GM21390 (cell line): ENCODE measurements around the gene GDI1.

ENCODE experiments used
- ATAC-seq: cut with Tn5 transposase; IDR thresholded peaks from one replicate; pipeline ENCODE4 v1.9.1; 2021; ENCODE audit not compliant: unreplicated experiment

Gene GDI1

DNA sequence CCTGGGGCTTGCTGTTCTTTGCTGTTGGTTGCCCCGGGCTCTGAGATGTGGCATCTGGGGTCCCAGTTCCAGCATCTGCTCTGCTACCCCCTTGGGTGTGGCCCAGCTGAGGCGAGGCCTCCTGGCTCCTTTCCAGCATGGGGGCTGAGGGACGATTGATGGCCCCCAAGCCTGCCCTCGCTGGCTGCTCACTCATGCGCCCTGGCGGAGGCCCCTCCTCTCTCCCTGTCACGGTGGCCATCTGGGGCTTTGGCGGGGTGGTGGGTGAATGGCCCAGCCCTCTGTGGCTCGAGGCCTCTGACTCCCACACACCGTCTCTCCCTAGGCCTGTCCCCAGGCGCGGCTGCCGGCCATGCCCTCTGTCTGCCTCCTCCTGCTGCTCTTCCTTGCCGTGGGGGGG, 22.9 kb downstream of the GDI1 start:
- no peak for ATAC-seq

DNA sequence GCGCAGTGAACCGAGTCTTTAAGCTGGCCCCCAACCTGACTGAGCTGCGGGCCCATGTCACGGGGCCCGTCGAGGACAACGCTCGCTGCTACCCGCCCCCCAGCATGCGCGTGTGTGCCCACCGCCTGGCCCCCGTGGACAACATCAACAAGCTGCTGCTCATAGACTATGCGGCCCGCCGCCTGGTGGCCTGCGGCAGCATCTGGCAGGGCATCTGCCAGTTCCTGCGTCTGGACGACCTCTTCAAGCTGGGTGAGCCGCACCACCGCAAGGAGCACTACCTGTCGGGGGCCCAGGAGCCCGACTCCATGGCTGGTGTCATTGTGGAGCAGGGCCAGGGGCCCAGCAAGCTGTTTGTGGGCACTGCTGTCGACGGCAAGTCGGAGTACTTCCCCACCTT, 23.4 kb downstream of the GDI1 start:
- no peak for ATAC-seq

DNA sequence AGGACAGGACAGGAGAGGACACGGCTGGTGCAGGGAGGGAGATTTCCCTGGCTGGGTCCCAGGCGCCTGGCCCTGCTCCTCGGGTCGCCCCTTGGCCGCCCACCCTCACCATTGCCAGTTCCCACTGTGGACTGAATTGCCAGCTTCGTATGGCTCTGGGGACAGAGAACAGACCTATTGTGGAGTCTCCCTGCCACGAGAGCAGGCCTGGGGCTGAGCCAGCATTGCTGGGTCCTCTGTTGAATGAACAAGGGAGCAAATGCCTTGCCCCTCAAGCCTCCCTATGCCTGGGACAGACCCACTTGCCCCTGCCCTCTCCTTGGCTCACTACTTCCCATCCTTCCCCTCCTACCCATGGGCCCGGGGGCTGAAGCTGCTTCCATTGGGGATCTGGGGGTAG, 25.4 kb downstream of the GDI1 start:
- no peak for ATAC-seq

DNA sequence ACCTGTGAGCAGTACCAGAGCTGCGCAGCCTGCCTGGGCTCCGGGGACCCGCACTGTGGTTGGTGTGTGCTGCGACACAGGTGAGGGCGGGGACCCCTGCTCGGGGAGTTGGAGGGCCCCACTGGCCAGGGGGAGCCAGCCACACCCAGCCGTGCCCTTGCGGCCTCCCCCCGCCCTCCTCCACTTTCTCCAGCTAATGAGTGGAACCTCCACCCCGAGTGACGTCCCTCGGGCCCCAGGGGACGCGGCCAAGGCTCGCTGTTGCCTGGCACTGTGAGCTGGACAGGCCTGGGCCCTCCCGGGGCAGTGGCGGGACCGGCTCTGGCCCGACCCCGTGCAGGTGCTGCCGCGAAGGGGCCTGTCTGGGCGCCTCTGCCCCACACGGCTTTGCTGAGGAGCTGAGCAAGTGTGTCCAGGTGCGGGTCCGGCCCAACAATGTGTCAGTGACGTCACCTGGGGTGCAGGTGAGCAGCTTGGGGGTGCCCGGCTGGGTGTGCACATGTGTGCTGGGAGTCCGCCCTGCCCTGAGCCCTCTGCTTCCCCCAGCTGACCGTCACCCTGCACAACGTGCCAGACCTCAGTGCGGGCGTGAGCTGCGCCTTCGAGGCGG, 26.8 kb downstream of the GDI1 start:
- no peak for ATAC-seq

DNA sequence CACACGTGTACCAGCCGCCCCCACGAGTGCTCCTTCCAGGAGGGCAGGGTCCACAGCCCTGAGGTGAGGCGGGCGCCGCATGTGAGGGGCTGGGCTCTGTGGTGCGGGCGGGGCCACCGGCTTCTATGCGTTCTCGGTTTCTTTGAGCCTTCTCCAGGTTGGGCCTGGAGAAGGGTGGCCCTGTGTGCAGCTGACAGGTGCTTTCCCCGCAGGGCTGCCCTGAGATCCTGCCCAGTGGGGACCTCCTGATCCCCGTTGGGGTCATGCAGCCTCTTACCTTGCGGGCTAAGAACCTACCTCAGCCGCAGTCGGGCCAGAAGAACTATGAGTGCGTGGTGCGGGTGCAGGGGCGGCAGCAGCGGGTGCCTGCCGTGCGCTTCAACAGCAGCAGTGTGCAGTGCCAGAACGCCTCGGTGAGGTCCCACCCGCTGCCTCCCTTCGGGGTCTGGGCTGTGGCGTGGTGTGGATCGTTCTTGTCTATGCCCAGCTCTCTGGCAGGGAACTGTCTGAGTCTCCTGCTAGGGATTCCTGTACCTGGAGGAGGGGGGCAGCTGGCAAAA, 27.9 kb downstream of the GDI1 start:
- no peak for ATAC-seq

DNA sequence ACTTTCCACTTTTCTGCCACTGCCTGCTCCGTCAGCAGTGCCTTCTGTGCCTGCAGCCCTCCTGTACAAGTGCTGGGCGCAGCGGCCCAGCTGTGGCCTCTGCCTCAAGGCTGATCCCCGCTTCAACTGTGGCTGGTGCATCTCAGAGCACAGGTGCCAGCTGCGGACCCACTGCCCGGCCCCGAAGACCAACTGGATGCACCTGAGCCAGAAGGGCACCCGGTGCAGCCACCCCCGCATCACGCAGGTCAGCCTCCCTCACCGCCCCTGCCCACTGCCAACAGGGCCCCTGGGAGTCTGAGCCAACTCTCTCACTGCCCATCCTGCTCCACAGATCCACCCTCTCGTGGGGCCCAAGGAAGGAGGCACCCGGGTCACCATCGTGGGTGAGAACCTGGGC, 28.6 kb downstream of the GDI1 start:
- no peak for ATAC-seq

DNA sequence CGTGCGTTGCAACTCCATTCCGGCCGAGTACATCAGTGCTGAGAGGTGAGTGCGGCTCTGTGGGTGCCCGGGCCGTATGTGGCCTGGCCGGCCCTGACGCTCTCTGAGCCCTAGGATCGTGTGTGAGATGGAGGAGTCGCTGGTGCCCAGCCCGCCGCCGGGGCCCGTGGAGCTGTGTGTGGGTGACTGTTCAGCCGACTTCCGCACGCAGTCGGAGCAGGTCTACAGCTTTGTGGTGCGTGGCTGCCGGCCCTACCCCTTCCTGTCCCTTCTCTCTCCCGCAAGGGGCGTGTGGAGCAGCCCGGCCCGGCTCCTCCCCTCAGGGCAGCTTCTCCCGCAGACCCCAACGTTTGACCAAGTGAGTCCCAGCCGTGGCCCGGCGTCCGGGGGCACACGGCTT, 29.1 kb downstream of the GDI1 start:
- ATAC-seq = no peak

DNA sequence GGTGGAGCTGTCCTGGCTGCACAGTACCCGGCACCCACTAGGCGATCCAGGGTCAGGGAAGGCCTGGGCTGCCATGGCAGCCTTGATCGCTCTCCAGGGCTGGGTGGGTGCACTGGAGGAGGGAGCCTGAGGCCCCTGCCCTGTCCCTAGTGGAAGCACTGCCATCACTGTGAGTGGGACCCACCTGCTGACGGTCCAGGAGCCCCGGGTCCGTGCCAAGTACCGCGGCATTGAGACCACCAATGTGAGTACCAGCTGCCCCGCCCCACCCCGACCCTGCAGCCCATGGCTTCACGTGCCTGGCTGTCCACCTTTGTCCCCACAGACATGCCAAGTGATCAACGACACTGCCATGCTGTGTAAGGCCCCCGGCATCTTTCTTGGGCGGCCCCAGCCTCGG, 30.0 kb downstream of the GDI1 start:
- no peak for ATAC-seq

DNA sequence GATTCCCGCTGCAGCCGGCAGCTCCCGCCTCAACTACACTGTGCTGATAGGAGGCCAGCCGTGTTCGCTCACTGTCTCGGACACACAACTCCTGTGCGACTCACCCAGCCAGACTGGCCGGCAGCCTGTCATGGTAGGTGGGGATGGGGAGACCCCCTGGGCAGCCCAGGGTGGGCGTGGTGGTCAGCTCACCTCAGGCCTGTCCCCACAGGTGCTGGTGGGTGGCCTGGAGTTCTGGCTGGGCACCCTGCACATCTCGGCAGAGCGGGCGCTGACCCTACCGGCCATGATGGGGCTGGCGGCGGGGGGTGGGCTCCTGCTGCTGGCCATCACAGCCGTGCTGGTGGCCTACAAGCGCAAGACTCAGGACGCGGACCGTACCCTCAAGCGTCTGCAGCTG, 30.6 kb downstream of the GDI1 start:
- no peak for ATAC-seq

DNA sequence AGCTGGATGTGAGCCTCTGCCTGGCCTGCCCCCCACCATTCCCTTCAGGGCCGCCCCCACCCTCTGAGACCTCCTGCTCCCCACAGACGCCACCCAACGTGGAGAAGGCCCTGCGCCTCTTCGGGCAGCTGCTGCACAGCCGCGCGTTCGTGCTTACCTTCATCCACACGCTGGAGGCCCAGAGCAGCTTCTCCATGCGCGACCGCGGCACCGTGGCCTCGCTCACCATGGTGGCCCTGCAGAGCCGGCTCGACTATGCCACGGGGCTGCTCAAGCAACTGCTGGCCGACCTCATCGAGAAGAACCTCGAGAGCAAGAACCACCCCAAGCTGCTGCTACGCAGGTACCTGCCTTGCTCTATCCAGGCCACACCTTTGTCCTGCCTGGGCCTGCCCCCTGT, 31.3 kb downstream of the GDI1 start:
- ATAC-seq = no peak

DNA sequence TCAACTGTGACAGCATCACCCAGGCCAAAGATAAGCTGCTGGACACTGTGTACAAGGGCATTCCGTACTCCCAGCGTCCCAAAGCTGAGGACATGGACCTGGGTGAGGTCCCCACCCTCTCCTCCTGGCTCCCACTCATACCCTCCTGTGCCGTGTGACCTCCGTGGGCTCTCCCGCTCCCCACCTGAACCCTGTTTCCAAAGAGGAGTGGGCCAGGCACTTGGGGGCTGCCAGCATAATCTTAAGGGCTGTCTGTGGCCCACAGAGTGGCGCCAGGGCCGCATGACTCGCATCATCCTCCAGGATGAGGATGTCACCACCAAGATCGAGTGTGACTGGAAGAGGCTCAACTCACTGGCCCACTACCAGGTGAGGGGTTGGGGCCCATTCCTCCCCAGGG, 32.2 kb downstream of the GDI1 start:
- no peak for ATAC-seq

DNA sequence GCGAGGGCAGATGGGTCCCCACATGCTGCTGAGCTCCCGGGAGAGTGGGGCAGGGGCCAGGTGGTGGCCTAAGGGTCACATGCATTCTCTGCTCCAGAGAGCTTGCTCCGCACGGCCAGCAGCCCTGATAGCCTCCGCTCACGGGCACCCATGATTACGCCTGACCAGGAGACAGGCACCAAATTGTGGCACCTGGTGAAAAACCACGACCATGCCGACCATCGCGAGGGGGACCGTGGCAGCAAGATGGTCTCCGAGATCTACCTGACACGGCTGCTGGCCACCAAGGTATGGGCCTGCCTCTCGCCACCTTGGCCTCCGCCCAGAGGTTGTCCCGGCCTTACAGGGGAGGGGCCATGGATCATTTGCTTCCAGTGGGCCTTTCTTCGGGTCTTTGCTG, 32.9 kb downstream of the GDI1 start:
- ATAC-seq = no peak

DNA sequence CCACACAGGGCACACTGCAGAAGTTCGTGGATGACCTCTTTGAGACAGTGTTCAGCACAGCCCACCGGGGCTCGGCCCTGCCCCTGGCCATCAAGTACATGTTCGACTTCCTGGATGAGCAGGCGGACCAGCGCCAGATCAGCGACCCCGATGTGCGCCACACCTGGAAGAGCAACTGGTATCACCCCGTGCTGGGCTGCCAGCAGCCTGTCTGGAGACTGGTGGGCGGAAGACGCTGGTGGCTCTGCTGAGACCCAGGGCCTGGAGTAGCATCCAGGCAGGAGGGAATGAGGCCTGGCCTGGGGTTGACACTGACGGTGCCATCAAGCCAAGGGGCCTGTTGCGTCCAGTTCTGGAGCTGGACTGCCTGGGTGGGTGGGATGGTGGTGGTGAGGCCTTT, 33.5 kb downstream of the GDI1 start:
- ATAC-seq = no peak

DNA sequence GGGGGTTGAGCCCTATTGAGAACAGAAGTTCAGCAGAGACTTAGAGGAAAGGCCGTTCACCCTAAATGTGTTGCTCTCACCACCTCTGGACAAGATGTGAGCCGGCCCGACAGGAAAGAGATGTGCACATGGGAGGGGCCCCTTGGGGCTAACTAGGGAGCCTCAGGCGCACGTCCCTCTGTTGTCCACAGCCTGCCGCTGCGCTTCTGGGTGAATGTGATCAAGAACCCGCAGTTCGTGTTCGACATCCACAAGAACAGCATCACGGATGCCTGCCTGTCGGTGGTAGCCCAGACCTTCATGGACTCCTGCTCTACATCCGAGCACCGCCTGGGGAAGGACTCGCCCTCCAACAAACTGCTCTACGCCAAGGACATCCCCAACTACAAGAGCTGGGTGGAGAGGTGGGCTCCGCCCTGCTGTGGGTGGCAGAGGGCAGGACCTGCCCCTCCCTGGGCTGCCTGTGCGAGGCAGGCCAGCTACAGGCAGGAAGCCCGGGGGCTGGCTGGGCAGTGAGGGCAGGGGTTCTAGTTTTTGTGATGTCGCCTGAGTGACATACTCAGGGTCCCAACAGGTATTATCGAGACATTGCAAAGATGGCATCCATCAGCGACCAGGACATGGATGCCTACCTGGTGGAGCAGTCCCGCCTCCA, 34.1 kb downstream of the GDI1 start:
- no peak for ATAC-seq

DNA sequence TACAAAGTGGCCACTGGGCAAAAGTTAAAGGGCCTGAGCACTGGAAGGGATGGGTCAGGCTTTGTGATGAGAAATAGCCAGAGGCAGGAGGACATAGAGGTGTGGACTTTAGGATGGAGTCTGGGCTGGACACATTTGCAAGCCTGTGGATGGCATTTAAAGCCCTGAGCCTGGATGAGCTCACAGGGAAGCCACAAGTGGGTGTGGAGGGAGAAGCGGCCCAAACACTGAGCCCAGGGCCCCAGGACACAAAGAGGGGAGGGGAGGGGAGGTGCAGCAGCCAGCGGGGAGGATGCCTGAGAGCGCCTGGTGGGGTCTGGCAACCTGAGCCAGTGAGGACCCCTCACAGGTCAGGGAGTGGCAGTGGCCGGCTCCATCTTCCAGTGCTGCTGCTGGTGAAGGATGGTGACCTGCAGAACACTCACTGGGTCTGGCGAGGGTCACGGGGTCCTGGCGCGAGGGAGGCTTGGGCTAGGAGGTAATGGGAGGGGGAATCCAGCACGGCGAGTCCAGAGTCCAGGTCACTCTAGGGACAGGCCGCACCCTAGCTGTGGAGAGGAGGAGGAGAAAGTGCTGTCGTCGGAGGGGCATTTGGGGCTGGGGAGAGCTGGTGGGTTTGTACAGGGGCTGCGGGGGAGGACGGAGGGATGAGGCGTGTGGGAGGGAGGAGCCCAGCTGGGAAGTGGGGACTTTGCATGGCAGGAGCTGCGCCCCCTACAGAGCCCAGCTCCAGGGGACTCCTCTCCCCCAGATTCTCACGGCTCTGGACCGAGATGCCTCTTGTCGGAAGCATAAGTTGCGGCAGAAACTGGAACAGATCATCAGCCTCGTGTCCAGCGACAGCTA, 35.1 kb downstream of the GDI1 start:
- ATAC-seq = no peak

DNA sequence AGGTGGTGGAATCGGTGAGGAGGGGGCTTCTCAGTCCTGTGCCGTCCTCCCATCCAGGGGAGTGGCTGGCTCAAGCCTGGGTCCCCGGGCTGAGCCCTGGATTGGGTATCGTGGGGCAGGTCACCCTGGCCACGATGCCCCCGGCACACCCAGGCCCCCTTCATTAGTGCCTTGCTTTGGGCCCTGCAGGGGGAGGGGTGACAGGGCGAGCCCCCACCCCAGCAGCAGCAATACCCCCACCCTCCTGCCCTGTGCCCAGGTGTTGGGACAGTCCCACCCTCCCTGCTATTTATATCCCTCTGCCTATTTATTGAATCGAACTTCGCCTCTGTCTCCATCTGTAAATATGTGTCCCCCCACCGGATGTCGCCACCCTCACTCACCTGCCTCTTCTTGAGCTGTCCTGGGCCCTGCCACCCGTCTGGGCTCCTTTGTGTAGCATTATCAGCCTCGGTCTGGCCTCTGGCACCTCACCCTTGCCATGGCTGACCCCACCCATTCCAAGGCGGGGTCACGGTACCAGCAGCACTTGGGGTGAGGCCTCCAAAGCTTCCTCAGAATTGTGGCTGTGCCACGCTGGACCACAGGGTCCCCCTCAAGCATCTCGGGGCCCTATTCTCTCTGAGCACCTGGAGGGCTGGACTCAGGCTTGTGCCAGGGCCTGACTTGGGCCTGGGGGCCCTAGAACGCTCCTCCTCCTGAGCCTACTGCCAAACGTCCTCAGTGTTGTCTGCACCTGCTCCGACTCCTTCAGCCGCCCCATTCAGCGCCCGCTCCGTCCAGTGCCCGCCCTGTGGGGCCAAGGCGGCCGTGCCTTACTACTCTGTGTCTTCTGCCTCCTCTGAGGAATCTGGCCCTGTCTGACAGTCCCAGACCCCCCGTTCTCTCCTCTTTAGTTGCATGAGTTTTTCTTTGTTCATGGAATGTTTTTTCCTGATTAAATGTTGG, 36.0 kb downstream of the GDI1 start:
- no peak for ATAC-seq

DNA sequence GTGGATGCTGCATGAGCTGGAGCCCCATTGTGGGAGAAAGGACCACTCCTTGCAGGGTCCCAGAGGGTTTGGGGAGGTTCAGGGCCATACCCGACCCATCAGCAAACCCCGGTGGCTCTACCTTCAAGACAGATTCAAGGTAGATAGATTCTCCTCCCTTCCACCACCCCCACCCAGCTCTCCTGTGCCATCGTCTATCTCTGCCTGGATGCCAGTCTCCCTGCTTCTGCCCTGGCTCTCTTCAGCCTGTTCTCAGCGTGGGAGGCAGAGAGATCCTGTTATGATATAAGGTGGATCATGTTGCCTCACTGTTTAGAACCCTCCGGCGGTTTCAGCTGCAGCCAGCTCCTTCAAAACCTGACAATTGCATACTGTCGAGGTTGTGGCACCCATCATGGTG, 36.7 kb downstream of the GDI1 start:
- ATAC-seq = no peak

DNA sequence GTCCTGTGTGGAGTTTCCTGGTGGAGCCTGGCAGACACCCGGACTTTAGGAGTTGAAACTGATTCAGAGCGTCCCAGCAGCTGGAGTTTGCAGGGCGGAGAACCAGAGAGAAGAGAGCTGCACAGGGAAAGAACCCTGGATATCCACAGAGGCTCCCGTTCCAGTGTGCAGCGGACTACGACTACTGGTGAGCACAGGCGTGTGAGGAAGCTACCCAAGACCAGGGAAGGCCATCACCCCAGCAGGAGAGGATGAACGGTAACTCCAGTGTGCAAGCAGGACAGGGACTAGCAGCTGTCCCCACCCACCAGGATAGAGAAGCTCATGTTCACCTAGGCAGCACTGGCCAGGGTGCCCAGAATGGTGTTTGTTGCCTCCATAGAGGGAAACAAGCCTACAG, 39.9 kb downstream of the GDI1 start:
- no peak for ATAC-seq

DNA sequence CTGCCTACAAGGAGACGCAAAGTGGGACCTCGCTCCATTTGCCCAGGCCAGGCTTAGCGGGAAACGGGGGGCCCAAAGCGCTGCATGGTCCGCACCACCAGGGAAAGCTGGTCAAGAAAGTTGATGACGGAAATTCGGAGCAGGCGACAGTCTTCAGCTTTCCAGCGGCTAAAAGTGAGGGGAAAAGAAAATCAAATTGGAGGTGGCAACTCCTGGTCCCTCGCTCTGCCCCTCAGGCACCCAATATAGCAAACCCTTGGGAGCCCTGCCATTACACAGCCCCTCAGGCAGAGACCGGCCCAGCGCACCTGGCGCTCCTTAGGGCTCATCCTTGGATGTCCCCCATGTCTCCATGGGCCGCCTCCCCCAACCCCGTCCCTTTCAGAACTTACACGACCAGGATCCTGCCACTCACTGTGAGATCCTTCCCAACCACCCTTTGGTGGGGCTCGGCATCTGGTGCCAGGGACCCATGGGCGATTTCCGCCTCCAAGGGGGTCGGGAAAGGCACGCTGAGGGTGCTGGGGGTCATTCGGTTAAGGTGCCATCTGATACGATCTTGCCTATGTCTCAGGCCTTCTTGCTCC, 41.0 kb downstream of the GDI1 start:
- ATAC-seq = no peak
